Measurements from ENCODE around the gene SHISA7. TPM values are rescaled to one million over a fixed set of nuclear protein-coding genes. Genes with fewer than 3 reads are reported as not detected.

The SHISA7 gene
- total RNA-seq, 1 donor from 2014 or later = not detected

DNA sequence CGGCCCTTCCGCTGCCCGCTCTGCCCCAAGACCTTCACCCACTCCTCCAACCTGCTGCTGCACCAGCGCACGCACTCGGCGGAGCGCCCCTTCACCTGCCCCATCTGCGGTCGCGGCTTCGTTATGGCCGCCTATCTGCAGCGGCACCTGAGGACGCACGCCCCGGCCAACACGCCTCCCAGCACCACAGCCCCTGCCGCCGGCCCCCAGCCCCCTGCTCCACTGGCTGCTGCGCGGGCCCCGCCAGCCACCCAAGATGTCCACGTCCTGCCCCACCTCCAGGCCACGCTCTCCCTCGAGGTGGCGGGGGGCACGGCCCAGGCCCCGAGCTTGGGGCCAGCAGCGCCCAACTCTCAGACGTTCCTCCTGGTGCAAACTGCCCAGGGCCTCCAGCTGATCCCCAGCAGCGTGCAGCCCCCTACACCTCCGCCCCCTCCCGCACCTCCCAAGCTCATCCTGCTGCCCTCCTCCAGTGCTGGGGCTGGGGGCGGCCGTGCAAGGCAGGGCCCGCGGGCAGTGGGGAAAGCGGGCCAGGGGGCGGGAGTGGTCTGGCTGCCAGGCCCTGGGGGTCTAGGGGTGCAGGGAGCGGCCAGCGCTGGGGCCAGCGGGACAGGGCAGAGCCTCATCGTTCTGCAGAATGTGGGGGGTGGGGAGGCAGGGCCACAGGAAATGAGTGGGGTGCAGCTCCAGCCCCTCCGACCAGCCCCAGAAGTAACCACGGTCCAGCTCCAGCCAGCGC, 40.0 kb upstream of the SHISA7 start:
- intact Hi-C loops (cut with DNase I) = no loop called here
- no peak for DNase-seq (ENCODE audit: low spot score)

DNA sequence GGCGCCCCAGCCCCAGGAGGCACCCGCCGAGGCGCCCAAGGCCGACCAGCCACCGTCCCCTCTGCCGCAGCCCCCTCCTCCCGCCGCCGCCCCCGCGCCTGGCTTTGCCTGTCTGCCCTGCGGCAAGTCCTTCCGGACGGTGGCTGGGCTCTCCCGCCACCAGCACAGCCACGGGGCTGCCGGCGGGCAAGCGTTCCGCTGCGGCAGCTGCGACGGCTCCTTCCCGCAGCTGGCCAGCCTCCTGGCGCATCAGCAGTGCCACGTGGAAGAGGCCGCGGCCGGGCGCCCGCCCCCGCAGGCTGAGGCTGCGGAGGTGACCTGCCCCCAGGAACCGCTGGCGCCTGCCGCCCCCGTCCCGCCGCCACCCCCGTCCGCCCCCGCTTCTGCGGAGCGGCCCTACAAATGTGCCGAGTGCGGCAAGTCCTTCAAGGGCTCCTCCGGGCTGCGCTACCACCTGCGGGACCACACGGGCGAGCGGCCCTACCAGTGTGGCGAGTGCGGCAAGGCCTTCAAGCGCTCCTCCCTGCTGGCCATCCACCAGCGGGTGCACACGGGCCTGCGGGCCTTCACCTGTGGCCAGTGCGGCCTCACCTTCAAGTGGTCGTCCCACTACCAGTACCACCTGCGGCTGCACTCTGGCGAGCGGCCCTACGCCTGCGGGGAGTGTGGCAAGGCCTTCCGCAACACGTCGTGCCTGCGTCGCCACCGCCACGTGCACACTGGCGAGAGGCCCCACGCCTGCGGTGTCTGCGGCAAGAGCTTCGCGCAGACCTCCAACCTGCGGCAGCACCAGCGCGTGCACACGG, 39.3 kb upstream of the SHISA7 start:
- intact Hi-C loops (cut with DNase I) = no loop called here
- DNase-seq (ENCODE audit: low spot score) = no peak

DNA sequence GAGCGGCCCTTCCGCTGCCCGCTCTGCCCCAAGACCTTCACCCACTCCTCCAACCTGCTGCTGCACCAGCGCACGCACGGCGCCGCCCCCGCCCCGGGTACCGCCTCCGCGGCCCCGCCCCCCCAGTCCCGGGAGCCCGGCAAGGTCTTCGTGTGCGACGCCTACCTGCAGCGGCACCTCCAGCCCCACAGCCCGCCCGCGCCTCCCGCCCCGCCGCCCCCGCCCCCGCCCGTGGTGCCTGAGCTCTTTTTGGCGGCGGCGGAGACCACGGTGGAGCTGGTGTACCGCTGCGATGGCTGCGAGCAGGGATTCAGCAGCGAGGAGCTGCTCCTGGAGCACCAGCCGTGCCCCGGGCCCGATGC, 38.7 kb upstream of the SHISA7 start:
- no peak for DNase-seq (ENCODE audit: low spot score)

DNA sequence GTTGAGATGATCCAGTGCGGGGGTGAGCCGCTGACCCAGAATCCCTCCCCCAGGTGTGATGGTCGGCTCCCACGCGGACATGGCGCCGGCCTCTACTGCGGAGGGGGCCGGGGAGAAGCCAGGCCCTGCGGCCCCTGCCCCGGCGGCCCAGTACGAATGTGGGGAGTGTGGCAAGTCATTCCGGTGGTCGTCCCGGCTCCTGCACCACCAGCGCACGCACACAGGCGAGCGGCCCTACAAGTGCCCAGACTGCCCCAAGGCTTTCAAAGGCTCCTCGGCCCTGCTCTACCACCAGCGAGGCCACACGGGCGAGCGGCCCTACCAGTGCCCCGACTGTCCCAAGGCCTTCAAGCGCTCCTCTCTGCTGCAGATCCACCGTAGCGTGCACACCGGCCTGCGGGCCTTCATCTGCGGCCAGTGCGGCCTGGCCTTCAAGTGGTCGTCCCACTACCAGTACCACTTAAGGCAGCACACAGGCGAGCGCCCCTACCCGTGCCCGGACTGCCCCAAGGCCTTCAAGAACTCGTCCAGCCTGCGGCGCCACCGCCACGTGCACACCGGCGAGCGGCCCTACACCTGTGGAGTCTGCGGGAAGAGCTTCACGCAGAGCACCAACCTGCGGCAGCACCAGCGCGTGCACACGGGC, 38.2 kb upstream of the SHISA7 start:
- intact Hi-C loops (cut with DNase I) = no loop called here
- DNase-seq (ENCODE audit: low spot score) = no peak

More for the DNA sequence above, 38.7 kb upstream of the SHISA7 start:
- intact Hi-C loops (cut with DNase I) = no loop called here

DNA sequence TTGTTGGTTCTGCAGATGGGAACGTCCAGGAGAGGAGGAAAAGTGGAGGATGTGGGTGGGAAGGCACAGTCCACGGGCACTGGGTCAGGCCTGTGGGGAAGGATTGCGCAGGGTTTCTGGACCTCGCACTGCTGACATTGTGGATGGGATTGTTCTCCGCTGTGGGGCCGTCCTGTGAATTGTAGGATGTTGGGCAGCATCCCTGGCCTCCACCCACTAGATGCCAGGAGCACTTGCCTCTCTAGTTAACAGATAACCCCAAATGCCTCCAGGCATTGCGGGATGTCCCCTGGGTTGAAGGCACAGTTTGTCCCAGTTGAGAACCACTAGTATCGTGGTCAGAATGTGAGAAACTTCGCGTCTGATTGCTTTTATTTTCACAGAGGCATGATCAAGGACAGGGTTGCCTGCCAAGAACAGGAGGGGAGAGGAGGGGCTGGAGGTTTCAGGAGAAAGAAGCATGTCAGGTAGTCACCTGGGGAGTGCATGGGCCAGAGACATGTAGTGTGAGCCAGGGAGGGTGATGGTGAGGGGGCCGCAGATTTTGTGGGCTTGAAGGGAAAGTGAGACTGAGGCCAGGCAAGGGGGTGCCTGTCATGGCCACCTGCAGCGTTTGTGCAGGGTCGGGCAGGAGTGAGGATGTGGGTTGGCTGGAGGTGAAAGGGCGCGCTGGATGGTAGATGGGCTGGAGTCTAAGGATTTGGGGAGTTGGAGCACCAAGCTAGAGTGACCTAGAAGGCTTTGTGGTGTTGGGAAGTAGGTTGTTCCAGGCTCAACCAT, 36.5 kb upstream of the SHISA7 start:
- DNase-seq (ENCODE audit: low spot score) = no peak
- intact Hi-C loops (cut with DNase I) = no loop called here

DNA sequence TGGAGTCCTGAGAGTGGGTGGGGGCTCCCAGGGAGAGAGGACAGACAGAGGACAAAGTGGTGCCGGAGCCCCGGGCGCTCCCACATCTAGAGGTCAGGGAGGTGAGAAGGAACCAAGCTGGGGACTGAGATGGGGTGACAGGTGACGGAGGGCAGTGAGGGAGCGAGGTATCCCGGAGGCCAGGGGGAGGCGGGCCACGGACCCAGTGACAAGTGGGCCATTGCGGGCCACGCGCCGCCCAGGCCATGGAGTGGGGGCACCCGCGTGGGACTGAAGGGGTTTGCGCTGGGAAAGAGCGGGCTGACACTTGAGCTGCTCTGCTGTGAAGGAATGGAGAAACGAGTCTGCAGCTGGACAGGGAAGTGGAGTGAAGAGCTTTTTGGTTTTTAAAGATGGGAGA, 35.9 kb upstream of the SHISA7 start:
- intact Hi-C loops (cut with DNase I) = no loop called here
- DNase-seq (ENCODE audit: low spot score) = no peak

DNA sequence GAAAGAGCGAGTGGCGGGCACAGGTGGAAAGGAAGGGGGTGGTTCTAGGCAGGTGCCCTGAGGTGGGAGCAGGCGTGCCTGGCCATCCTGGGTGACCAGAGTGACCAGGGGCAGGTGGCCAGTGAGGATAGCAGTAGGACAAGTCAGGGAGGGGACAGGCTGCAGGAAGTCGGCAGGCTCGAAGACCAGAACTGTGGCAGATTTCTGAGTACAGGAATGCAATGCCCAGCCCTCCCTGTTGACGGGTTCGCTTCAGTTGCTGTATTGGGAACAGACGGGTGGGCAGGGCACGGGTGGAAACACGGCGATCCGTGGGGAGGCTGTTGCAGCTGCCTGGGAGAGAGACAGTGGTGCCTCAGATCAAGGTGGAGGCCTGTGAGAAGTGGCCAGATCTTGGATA, 35.3 kb upstream of the SHISA7 start:
- no peak for DNase-seq (ENCODE audit: low spot score)

DNA sequence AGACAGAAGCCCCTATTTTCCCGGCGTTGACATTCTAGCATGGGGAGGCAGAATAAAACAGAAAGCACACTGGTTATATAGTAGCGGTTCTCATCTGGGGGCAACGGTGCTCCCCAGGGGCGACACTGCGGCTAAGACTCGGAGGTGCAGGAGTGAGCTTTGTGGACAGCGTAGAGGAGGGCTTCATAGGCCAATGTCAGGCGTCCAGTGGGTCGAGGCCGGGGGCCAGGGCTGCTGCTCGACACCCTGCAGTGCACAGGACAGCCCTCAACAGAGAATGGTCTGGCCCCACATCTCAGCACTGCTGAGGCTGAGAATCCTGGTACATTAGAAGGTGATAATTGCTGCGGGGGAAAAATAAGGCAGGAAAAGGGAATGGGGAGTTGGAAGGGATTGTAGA, 34.8 kb upstream of the SHISA7 start:
- intact Hi-C loops (cut with DNase I) = loop anchor here (2.0 kb wide), 1 partner anchor 123 kb away; the partner anchor contains the start of gene ZNF524
- no peak for DNase-seq (ENCODE audit: low spot score)

More for the DNA sequence above, 35.3 kb upstream of the SHISA7 start:
- intact Hi-C loops (cut with DNase I) = no loop called here

DNA sequence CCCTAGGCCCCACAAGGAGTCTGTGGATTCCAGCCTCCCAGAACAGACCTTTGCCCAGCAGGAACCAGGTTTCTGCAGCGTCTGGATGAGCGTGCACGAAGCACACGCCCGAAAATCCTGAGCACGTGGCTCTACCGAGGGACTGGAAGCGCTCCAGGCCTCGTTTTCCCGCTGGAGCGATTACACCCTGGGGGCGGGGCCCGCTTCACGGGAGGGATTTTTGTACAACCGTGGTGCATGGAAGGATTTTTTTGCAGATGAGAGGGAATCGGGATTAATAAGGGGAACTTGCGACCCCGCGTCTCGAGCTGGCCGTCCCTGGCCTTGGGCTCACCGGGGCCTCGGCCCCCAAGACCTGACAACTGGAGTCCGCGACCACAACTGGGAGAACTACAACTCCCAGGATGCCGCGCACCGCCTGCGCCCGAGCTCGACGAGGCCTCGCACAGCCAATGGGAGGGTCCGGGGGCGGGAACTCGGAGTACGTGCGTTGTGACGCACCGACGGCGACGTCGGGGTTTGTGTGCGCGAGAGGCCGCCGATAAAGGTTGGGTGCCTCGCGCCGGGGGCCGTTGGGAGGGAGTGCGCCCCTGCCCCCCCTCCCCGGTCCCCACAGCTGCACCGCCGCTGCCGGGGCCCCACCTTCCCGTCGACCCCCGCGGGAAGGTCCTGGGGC, 33.1 kb upstream of the SHISA7 start, which contains the start of gene ZNF628:
Gene ZNF628 (plus strand): TSS at position 518 of the 676 bp plus-strand sequence. CDS start 3,294 bp downstream, outside the sequence.
- peak; percentile 99 for DNase-seq (ENCODE audit: low spot score)
- intact Hi-C loops (cut with DNase I) = loop anchor here (2.0 kb wide), 1 partner anchor 125 kb away; the partner anchor contains the start of gene ZNF524

DNA sequence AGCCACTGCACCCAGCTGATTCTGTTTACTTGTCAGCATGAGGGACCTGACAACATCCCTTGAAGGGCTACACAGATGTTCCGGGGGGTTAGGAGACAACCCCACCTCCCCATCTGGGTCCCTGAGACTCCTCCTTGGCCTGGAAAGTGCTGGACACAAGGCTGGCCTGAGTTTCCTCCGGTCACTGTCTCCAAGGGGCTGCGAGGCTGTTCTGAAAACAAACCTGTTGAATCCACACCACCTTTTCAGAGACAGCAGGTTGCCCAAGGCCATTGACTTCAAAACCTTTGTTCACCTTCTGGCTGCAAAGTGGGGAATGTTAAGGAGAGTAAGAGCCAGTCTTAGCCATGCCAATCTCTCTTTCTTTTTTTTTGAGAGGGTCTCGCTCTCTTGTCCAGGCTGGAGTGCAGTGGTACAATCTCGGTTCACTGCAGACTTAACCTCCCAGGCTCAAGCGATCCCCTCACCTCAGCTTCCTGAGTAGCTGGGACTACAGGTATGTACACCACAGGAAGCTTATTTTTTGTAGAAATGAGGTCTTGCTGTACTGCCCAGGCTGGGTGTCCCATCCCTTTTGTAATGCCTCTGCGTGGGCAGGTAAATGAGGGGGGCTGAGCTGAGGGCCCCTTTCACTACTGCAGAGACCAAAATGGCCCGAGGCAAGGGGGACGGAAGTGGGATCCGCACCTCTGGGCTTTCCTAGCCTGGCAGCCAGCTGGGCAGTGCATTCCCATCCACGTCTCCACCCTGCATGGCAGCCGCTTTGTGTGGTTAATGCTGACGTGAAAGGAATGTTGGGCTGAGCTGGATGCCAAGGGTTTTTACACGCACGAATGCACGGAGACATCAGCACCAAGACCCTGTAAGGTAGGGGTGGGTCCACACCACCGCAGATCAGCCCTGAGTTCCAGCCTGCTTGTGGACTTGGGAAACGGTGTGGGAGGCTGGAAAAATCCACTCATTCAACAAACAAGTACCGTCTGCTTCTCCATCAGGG, 31.5 kb upstream of the SHISA7 start:
- intact Hi-C loops (cut with DNase I) = no loop called here
- no peak for DNase-seq (ENCODE audit: low spot score)

DNA sequence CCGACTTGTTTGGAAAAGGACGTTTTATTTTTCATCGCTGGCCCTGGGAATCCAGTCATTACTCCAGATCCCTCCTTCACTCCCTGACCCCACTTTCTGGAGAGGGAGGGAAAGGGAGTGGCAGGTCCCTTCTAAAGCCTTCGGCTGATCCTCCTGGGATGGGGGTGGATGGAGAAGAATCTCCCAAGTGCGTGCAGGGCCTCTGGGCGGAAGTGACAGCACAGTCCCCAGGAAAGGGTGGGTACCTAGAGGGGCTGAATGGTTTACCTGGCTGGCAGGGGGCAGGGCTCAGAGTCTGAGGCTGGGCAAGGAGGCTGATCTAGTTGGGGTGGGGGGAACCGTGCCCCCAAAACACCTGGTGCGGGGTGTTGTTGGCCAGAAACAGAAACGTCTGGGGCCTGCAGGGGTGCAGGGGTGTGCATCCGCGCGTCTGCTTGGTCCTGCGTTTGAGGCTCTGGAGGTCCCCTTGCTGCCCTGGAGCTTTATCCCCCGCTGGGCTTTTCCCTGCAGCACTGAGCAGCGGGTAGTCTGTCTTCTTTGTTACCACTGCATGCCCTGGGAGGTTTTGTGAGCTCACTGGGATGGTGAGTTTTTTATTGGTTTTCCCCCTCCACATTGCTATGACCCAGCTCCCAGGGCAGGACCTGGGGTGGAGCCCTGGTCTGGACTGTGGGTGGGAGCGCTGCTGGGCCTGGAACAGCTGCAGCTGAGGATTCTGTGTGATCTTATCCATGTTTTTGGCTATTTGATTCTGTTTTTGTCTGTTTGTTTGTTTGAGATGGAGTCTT, 30.3 kb upstream of the SHISA7 start:
- no peak for DNase-seq (ENCODE audit: low spot score)
- intact Hi-C loops (cut with DNase I) = no loop called here

DNA sequence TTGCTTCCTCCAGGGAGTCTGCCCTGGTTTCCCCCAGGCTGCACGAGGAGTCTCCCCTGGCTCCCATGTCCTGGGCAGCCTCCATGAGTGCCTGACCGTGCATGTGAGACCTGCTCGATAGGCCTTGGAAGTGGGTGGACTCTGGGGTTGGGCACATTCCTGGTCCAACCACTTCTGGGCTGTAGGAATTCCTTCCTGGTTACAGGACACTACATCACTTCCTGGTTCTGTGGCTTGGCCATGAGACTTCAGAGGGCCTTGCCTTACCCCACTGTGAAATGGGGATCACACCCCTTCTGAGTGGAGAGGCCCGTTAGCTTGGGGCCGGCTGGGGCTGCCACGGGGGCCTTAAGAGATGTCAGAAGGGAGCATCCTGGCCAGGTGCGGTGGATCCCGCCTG, 29.4 kb upstream of the SHISA7 start:
- intact Hi-C loops (cut with DNase I) = no loop called here
- DNase-seq (ENCODE audit: low spot score) = no peak

DNA sequence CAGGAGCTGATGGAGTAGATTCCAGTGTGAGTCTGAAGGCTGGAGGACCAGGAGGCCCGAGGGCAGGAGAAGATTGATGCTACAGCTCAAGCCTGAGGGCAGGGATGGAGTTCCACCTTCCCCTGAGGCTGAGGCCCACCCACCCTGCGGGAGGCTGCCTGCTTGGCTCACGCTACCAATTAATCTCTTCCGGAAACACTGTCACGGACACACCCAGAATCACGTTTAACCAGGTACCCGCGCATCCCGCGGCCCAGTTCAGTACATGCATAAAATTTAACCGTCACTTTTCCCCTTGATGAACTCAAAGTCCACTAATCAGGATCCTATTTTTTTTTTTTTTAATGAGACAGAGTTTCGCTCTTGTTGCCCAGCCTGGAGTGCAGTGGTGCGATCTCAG, 28.2 kb upstream of the SHISA7 start:
- DNase-seq (ENCODE audit: low spot score) = no peak
- intact Hi-C loops (cut with DNase I) = no loop called here

DNA sequence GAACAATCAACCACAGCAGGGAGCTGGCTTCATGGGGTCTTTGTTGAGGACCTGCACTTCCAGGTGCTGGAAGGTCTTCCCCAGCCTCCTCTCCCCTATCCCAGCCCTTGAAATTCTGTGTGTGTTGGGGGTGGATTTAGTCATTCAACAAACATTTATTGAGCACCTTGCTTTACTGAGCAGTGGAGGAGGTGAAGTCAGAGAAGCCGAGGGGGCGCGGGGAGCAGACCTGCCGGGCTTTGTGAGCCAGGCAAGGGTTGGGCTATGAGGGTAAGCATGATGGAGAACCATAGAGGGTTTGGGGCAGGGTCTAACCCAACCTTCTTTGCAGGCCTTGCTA, 24.9 kb upstream of the SHISA7 start:
- no peak for DNase-seq (ENCODE audit: low spot score)
- intact Hi-C loops (cut with DNase I) = no loop called here

DNA sequence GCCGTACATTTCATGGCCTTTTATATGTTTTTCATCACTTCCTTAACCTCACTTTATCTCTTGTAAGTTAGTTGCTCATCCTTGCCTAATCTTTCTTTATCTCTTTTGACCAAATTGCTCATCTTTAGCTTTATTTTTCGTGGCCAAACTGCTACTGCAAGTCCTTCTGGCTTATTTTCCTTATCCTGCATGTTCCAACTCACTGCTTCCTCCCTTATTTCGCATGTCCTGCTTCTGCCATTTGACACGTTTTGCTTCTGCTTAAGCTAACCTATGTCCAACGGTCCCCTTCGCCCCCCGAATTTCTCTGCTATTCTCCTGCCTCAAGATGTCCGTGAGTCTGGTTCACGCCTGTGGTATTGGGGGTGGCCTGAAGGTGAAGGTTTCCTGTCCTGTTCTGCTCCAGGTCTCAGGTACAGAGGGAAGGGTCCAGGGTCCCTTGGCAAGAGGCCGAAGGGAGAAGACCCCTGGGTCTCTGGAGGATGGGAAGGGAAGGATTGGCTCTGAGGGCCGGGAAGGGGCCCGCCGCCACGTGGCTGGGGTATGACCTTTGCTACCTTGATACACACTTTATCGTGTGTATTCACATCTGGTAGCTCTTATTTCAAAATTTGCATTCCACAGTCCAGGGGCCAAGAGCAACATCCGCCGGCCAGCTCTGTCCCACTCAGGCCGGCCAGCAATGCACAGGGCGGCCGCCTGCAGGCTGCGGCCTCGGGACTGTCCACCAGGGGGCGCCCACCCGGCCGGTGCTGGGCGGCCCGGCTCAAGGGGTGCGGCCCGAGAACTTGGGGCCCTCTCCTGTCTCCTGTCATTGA, 24.3 kb upstream of the SHISA7 start:
- intact Hi-C loops (cut with DNase I) = loop anchor here (1.0 kb wide), 1 partner anchor 37 kb away; no protein-coding TSS in a partner anchor
- DNase-seq (ENCODE audit: low spot score) = no peak

DNA sequence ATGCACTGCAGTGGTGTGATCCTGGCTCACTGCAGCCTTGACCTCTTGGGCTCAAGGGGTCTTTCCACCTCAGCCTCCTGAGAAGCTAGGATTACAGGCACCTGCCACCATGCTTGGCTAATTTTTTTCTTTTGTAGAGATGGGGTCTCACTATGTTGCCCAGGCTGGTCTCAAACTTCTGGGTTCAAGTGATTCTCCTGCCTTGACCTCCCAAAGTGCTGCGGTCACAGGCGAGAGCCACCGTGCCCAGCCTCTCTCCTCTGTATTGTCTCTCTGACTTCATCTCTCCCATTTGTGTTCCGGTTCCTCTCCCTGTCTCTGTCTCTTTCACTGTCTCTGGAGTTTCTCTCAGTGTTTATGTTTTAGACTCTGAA, 23.1 kb upstream of the SHISA7 start:
- DNase-seq (ENCODE audit: low spot score) = no peak
- intact Hi-C loops (cut with DNase I) = no loop called here

Measured in cardiac septum (tissue), 1 donor.